Muscle layer of colon (tissue), 2 donors: ENCODE data around the gene TUFT1.

ENCODE experiments used
- H3K27ac ChIP-seq: one replicate; pipeline ENCODE4 v1.7.0; 2013; ENCODE audit warnings: low read depth, mild to moderate bottlenecking, low read length, moderate library complexity
- H3K27me3 ChIP-seq, 2 donors: one replicate each; pipeline ENCODE4 v1.7.0; 2013; ENCODE audit warnings: low read length in 2 of 2, mild to moderate bottlenecking in 2 of 2; ENCODE audit not compliant: insufficient read depth in 2 of 2, control insufficient read depth in 1 of 2
- H3K36me3 ChIP-seq: one replicate; pipeline ENCODE4 v1.7.0; 2013; ENCODE audit warnings: mild to moderate bottlenecking, low read length; ENCODE audit not compliant: insufficient read depth
- H3K4me1 ChIP-seq: one replicate; pipeline ENCODE4 v1.7.0; 2013; ENCODE audit warnings: mild to moderate bottlenecking, low read length; ENCODE audit not compliant: insufficient read depth
- H3K4me3 ChIP-seq, 2 donors: one replicate each; pipeline ENCODE4 v1.7.0; 2013; ENCODE audit warnings: low read length in 2 of 2, low read depth in 1 of 2, mild to moderate bottlenecking in 1 of 2, moderate library complexity in 1 of 2
- H3K9ac ChIP-seq: one replicate; pipeline ENCODE4 v1.7.0; 2013; ENCODE audit warnings: low read length
- H3K9me3 ChIP-seq: one replicate; pipeline ENCODE4 v1.7.0; 2013; ENCODE audit warnings: mild to moderate bottlenecking, low read length
- donor health status: abdominal sarcoma.
- donor health status: Adenocarcinoma of cecum.

Gene TUFT1

GRCh38 chr1:151540021-151540981, at the start of gene TUFT1:
TUFT1 (plus strand) TSS chr1:151540309; CDS start chr1:151540367, 58 bp downstream.
- Histone ChIP-seq H3K9ac (peak within 1 kb of the TSS; percentile 57), H3K4me1 (peaks cover 30% of the 10 kb centered on the region), H3K36me3 (no peaks in the 10 kb centered on the region), H3K27ac (peak within 1 kb of the TSS; percentile 77), H3K9me3 (no peaks in the 10 kb centered on the region), H3K4me3 (peak within 1 kb of the TSS; percentile 61 to 83), H3K27me3 (no peaks in the 10 kb centered on the region)

GRCh38 chr1:151491641-151492040, 48.5 kb upstream of the TUFT1 start:
- Histone ChIP-seq H3K4me3 (no peak overlapping the region), H3K27me3 (no peaks in the 10 kb centered on the region), H3K9ac (no peak overlapping the region), H3K27ac (no peak overlapping the region), H3K9me3 (no peaks in the 10 kb centered on the region), H3K4me1 (no peaks in the 10 kb centered on the region), H3K36me3 (no peaks in the 10 kb centered on the region)

GRCh38 chr1:151492120-151492519, 48.0 kb upstream of the TUFT1 start:
- no peak overlapping the region for H3K27ac ChIP-seq
- no peaks in the 10 kb centered on the region for H3K9me3 ChIP-seq
- H3K4me3 ChIP-seq, result no peak overlapping the region
- no peak overlapping the region for H3K9ac ChIP-seq
- H3K36me3 ChIP-seq, result no peaks in the 10 kb centered on the region
- no peaks in the 10 kb centered on the region for H3K27me3 ChIP-seq
- H3K4me1 ChIP-seq, result no peaks in the 10 kb centered on the region

GRCh38 chr1:151493042-151493441, 47.1 kb upstream of the TUFT1 start:
- Histone ChIP-seq H3K4me3 (no peak overlapping the region), H3K27me3 (no peaks in the 10 kb centered on the region), H3K4me1 (no peaks in the 10 kb centered on the region), H3K9me3 (no peaks in the 10 kb centered on the region), H3K9ac (no peak overlapping the region), H3K27ac (no peak overlapping the region), H3K36me3 (no peaks in the 10 kb centered on the region)

GRCh38 chr1:151494741-151495281, 45.3 kb upstream of the TUFT1 start:
- no peaks in the 10 kb centered on the region for H3K36me3 ChIP-seq
- H3K4me1 ChIP-seq, result no peaks in the 10 kb centered on the region
- H3K9me3 ChIP-seq, result no peaks in the 10 kb centered on the region
- no peaks in the 10 kb centered on the region for H3K27me3 ChIP-seq
- no peak overlapping the region for H3K27ac ChIP-seq
- no peak overlapping the region for H3K4me3 ChIP-seq
- no peak overlapping the region for H3K9ac ChIP-seq

GRCh38 chr1:151495316-151495715, 44.8 kb upstream of the TUFT1 start:
- no peaks in the 10 kb centered on the region for H3K27me3 ChIP-seq
- H3K4me1 ChIP-seq, result no peaks in the 10 kb centered on the region
- H3K9me3 ChIP-seq, result no peaks in the 10 kb centered on the region
- H3K4me3 ChIP-seq, result no peak overlapping the region
- no peaks in the 10 kb centered on the region for H3K36me3 ChIP-seq
- H3K9ac ChIP-seq, result no peak overlapping the region
- H3K27ac ChIP-seq, result no peak overlapping the region

GRCh38 chr1:151499365-151499764, 40.7 kb upstream of the TUFT1 start:
- no peaks in the 10 kb centered on the region for H3K27me3 ChIP-seq
- H3K4me3 ChIP-seq, result no peak overlapping the region
- no peaks in the 10 kb centered on the region for H3K4me1 ChIP-seq
- no peaks in the 10 kb centered on the region for H3K9me3 ChIP-seq
- no peak overlapping the region for H3K9ac ChIP-seq
- no peak overlapping the region for H3K27ac ChIP-seq
- H3K36me3 ChIP-seq, result no peaks in the 10 kb centered on the region

GRCh38 chr1:151499930-151500329, 40.2 kb upstream of the TUFT1 start:
- no peaks in the 10 kb centered on the region for H3K4me1 ChIP-seq
- H3K4me3 ChIP-seq, result no peak overlapping the region
- H3K9ac ChIP-seq, result no peak overlapping the region
- H3K9me3 ChIP-seq, result no peaks in the 10 kb centered on the region
- H3K27ac ChIP-seq, result no peak overlapping the region
- no peaks in the 10 kb centered on the region for H3K36me3 ChIP-seq
- H3K27me3 ChIP-seq, result no peaks in the 10 kb centered on the region

- Histone ChIP-seq H3K9ac (no peak overlapping the region), H3K4me1 (no peaks in the 10 kb centered on the region), H3K27me3 (no peaks in the 10 kb centered on the region), H3K4me3 (no peak overlapping the region), H3K27ac (no peak overlapping the region), H3K9me3 (no peaks in the 10 kb centered on the region), H3K36me3 (no peaks in the 10 kb centered on the region)
These were observed 38.6 kb upstream of the TUFT1 start for GRCh38 chr1:151501474-151501873.

- no peaks in the 10 kb centered on the region for H3K9me3 ChIP-seq
- H3K4me3 ChIP-seq, result no peak overlapping the region
- no peak overlapping the region for H3K27ac ChIP-seq
- H3K4me1 ChIP-seq, result no peaks in the 10 kb centered on the region
- H3K36me3 ChIP-seq, result no peaks in the 10 kb centered on the region
- no peak overlapping the region for H3K9ac ChIP-seq
- H3K27me3 ChIP-seq, result no peaks in the 10 kb centered on the region
These were observed 37.9 kb upstream of the TUFT1 start for GRCh38 chr1:151502035-151502700.

- Histone ChIP-seq H3K9ac (no peak overlapping the region), H3K9me3 (no peaks in the 10 kb centered on the region), H3K27ac (no peak overlapping the region), H3K36me3 (no peaks in the 10 kb centered on the region), H3K27me3 (no peaks in the 10 kb centered on the region), H3K4me1 (no peaks in the 10 kb centered on the region), H3K4me3 (no peak overlapping the region)
These were observed 37.0 kb upstream of the TUFT1 start for GRCh38 chr1:151502859-151503780.
